ENCODE results near the gene C21orf58.

The C21orf58 gene

DNA sequence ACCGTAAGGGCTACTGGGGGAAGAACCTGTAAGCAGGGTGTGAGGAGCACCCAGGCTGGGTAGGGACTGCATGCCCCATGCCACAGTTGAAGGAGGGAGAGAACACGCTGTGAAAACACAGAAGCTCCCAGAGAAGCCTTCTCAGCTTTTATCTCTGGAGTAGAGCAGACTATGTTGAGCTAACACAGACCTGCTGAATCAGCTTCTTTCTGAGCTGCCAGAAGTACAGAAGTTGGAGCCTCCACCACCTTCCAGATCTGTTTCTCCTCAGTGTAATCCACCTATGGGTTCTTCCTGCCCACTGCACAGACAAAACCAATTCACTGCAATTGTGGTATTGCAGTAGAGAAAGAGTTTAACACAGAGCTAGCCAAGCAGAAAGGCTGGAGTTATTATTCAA lies 32.1 kb downstream of the C21orf58 start:
- TF ChIP-seq, protein P1, sequence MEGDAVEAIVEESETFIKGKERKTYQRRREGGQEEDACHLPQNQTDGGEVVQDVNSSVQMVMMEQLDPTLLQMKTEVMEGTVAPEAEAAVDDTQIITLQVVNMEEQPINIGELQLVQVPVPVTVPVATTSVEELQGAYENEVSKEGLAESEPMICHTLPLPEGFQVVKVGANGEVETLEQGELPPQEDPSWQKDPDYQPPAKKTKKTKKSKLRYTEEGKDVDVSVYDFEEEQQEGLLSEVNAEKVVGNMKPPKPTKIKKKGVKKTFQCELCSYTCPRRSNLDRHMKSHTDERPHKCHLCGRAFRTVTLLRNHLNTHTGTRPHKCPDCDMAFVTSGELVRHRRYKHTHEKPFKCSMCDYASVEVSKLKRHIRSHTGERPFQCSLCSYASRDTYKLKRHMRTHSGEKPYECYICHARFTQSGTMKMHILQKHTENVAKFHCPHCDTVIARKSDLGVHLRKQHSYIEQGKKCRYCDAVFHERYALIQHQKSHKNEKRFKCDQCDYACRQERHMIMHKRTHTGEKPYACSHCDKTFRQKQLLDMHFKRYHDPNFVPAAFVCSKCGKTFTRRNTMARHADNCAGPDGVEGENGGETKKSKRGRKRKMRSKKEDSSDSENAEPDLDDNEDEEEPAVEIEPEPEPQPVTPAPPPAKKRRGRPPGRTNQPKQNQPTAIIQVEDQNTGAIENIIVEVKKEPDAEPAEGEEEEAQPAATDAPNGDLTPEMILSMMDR (IDR thresholded peaks at IDR 0.05; ENCODE audit: extremely low read depth, missing control alignments), result no peak
- no peak for DNase-seq (ENCODE audit: low spot score)

DNA sequence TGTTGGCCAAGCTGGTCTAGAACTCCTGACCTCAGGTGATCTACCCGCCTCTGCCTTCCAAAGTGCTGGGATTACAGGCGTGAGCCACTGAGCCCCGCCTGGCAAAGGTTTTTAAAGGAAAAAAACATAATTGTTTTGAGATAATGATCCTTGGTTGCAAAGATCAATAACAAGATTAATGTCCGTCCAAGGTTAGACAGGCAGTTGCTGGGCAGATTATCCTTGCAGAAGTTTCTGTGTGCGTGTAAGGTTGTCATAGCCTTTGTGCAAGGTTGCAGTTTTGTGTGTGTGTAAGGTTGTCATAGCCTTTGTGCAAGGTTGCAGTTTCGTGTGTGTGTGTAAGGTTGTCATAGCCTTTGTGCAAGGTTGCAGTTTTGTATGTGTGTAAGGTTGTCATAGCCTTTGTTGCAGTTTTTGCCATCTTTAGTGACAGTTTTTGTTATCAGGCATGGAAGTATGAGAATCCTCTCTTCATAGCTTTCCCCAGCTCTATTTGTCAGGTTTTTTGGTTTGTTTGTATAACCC lies 34.0 kb downstream of the C21orf58 start:
- DNase-seq (ENCODE audit: low spot score), result no peak
- TF ChIP-seq, protein P1 (IDR thresholded peaks at IDR 0.05; ENCODE audit: extremely low read depth, missing control alignments), result no peak

GRCh38 chr21:46287541-46287940 lies 36.1 kb downstream of the C21orf58 start:
- DNase-seq (ENCODE audit: low spot score), result no peak
- TF ChIP-seq, protein P1 (IDR thresholded peaks at IDR 0.05; ENCODE audit: extremely low read depth, missing control alignments), result no peak

DNA sequence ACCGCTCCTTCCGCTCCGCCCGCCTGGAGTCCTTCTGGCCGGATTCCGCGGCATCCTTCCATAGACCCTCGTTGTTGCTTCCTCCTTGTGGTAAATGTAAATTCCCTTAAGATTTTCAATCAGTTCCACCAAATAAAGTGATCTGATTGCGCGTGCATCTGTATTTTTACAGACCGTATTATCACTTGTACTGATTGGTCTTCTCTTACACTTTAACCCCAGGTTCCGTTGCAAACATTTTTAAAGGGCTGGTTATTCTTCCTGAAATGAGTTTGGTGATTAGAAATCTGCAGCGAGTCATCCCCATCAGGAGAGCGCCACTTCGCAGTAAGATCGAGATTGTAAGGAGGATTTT lies 37.0 kb downstream of the C21orf58 start:
- TF ChIP-seq, protein P1 (IDR thresholded peaks at IDR 0.05; ENCODE audit: extremely low read depth, missing control alignments), result no peak
- no peak for DNase-seq (ENCODE audit: low spot score)

- peak; percentile 99 for DNase-seq (ENCODE audit: low spot score)
- TF ChIP-seq, protein P1 (IDR thresholded peaks at IDR 0.05; ENCODE audit: extremely low read depth, missing control alignments), result peak; percentile 17
These were observed 37.7 kb downstream of the C21orf58 start, which contains the start of gene YBEY for GRCh38 chr21:46285761-46286647. TSS of gene YBEY (plus strand) at chr21:46286342. CDS start at chr21:46286914, 572 bp downstream.

GRCh38 chr21:46285206-46285661 lies 38.4 kb downstream of the C21orf58 start, which contains the start of gene MCM3AP:
TSS of gene MCM3AP (minus strand) at chr21:46285611. CDS start at chr21:46285286, 325 bp downstream.
- TF ChIP-seq, protein P1 (IDR thresholded peaks at IDR 0.05; ENCODE audit: extremely low read depth, missing control alignments), result no peak
- DNase-seq (ENCODE audit: low spot score), result no peak

- DNase-seq (ENCODE audit: low spot score), result no peak
These were observed 38.9 kb downstream of the C21orf58 start for GRCh38 chr21:46284733-46285132.

More at GRCh38 chr21:46284733-46285132, 38.9 kb downstream of the C21orf58 start:
- TF ChIP-seq, protein P1 (IDR thresholded peaks at IDR 0.05; ENCODE audit: extremely low read depth, missing control alignments), result no peak
